GM12878 (cell line): Measurements from ENCODE around the gene ARPC1B. TPM values are rescaled to one million over a fixed set of nuclear protein-coding genes. Genes with fewer than 3 reads are reported as not detected.

ENCODE experiments used
- ATAC-seq: fragments of 200-7000 bp; cut with Tn5 transposase; 3 replicates; pipeline ENCODE4 v1.9.1; 2020; ENCODE audit warnings: mild to moderate bottlenecking, moderate library complexity
- BruUV-seq: library from RNA; stranded (reverse); fragments of 400-500 nt; replicated peaks from 2 replicates; lab custom pipeline; 2021; lab: Mats Ljungman, UMichigan
- CTCF ChIA-PET: fragments of 300-600 bp; sonication (Branson Sonifier 250); formaldehyde crosslinking; extraction: SDS; loops from one replicate; lab custom pipeline; 2021; ENCODE audit warnings: inconsistent platforms; lab: Yijun Ruan, JAX
- POLR2A ChIA-PET: fragments of 350-600 bp; formaldehyde crosslinking; extraction: SDS; loops from one replicate; lab custom pipeline; 2021; ENCODE audit warnings: inconsistent platforms; lab: Charles Lee
- RAD21 ChIA-PET: fragments of 300-600 bp; sonication (Branson Sonifier 250); formaldehyde crosslinking; loops from one replicate; lab custom pipeline; 2023; ENCODE audit warnings: antibody characterized with exemption; ENCODE audit not compliant: unreplicated experiment; lab: Charles Lee
- SMC1A ChIA-PET: fragments of 300-600 bp; sonication (Branson Sonifier 250); formaldehyde crosslinking; loops from one replicate; lab custom pipeline; 2023; ENCODE audit not compliant: unreplicated experiment, uncharacterized antibody; lab: Charles Lee
- DNase-seq: peaks from one replicate; pipeline ENCODE4 v3.0.0-alpha.2; 2011; ENCODE audit warnings: low read depth, low spot score
- FAIRE-seq: peaks from 3 replicates; lab custom pipeline; 2011; peaks lifted over from hg19 to GRCh38; lab: Jason Lieb, UNC
- H2AFZ ChIP-seq: 2 replicates; pipeline ENCODE4 v1.6.0; 2011; ENCODE audit warnings: low read depth, low read length, control low read depth; ENCODE audit not compliant: control insufficient read depth
- H3K27ac ChIP-seq: 2 replicates; pipeline ENCODE4 v1.5.1; 2011; ENCODE audit warnings: control low read depth; ENCODE audit not compliant: control insufficient read depth, insufficient read depth
- H3K27me3 ChIP-seq, 2 experiments: replicated peaks in 1 of 2; 2 replicates each; pipeline versions ENCODE4 v1.6.0 to v1.6.1; 2011; ENCODE audit warnings: low read length in 1 of 2; ENCODE audit not compliant: control insufficient read depth in 2 of 2, insufficient read depth in 2 of 2
- H3K36me3 ChIP-seq, 2 experiments: 2 replicates each; pipeline ENCODE4 v1.5.1; 2011; ENCODE audit warnings: low read length in 1 of 2; ENCODE audit not compliant: control insufficient read depth in 2 of 2, insufficient read depth in 2 of 2
- H3K4me1 ChIP-seq: 2 replicates; pipeline ENCODE4 v1.6.1; 2011; ENCODE audit warnings: mild to moderate bottlenecking, low read length, moderate library complexity, mixed read lengths; ENCODE audit not compliant: control insufficient read depth, insufficient read depth
- H3K4me2 ChIP-seq: 2 replicates; pipeline ENCODE4 v1.6.0; 2011; ENCODE audit warnings: control low read depth; ENCODE audit not compliant: control insufficient read depth, insufficient read depth
- H3K4me3 ChIP-seq: fragments of 200-600 bp; sonication (generic); 2 replicates; pipeline ENCODE4 v1.5.1; 2016
- H3K79me2 ChIP-seq: 2 replicates; pipeline ENCODE4 v1.6.0; 2011; ENCODE audit warnings: low read length; ENCODE audit not compliant: control insufficient read depth, insufficient read depth
- H3K9ac ChIP-seq: 2 replicates; pipeline ENCODE4 v1.8.0; 2011; ENCODE audit warnings: low read length, control low read depth, mixed read lengths; ENCODE audit not compliant: control insufficient read depth, insufficient read depth
- H3K9me3 ChIP-seq: replicated peaks from 3 replicates; pipeline ENCODE4 v1.5.1; 2011; ENCODE audit warnings: mild to moderate bottlenecking, low read length; ENCODE audit not compliant: control insufficient read depth, insufficient read depth
- H4K20me1 ChIP-seq: 2 replicates; pipeline ENCODE4 v1.6.0; 2011; ENCODE audit not compliant: control insufficient read depth, insufficient read depth
- CBX5 ChIP-seq: sonication (generic); IDR thresholded peaks from 2 replicates; pipeline ENCODE4 v1.6.1; 2016; ENCODE audit warnings: low read depth, moderate library complexity, mild to moderate bottlenecking, inconsistent platforms
- CEBPB ChIP-seq, 2 experiments: fragments of 150-350 bp in 1 of 2; IDR thresholded peaks; 2 replicates each; pipeline ENCODE4 v1.6.1; 2012 to 2014; ENCODE audit warnings: low read depth in 2 of 2, low read length in 2 of 2, borderline replicate concordance in 1 of 2, inconsistent platforms in 1 of 2
- CHD2 ChIP-seq: IDR thresholded peaks from 2 replicates; pipeline ENCODE4 v1.6.1; 2011; ENCODE audit warnings: low read depth, low read length, improper control_type of control experiment, borderline replicate concordance
- HDGF ChIP-seq: fragments of 450-650 bp; IDR thresholded peaks from 2 replicates; pipeline ENCODE4 v1.6.1; 2016; ENCODE audit warnings: antibody characterized with exemption
- MEF2A ChIP-seq: IDR thresholded peaks from 2 replicates; pipeline ENCODE4 v1.6.1; 2011; ENCODE audit warnings: low read depth, mild to moderate bottlenecking, low read length, moderate library complexity; ENCODE audit not compliant: insufficient read depth
- MYC ChIP-seq: IDR thresholded peaks from 2 replicates; pipeline ENCODE4 v1.6.1; 2011; ENCODE audit warnings: mild to moderate bottlenecking, low read length, moderate library complexity, inconsistent platforms; ENCODE audit not compliant: insufficient read depth, insufficient replicate concordance, insufficient read length, severe bottlenecking
- NBN ChIP-seq: fragments of 450-650 bp; IDR thresholded peaks from 2 replicates; pipeline ENCODE4 v1.6.1; 2016
- NFYB ChIP-seq: IDR thresholded peaks from 2 replicates; pipeline ENCODE4 v1.6.1; 2011; ENCODE audit warnings: low read depth, mild to moderate bottlenecking, low read length, improper control_type of control experiment, moderate library complexity; ENCODE audit not compliant: insufficient read depth
- POLR2A ChIP-seq: IDR thresholded peaks from 2 replicates; pipeline ENCODE4 v1.6.1; 2011; ENCODE audit warnings: low read depth, mild to moderate bottlenecking, low read length
- POLR2AphosphoS5 ChIP-seq: IDR thresholded peaks from 2 replicates; pipeline ENCODE4 v1.6.1; 2011; ENCODE audit warnings: mild to moderate bottlenecking, low read length, inconsistent platforms
- SIX5 ChIP-seq: IDR thresholded peaks from 2 replicates; pipeline ENCODE4 v1.6.1; 2011; ENCODE audit warnings: mild to moderate bottlenecking, low read depth, low read length, moderate library complexity; ENCODE audit not compliant: severe bottlenecking
- SMARCA5 ChIP-seq: fragments of 450-650 bp; IDR thresholded peaks from 2 replicates; pipeline ENCODE4 v1.6.1; 2017; ENCODE audit warnings: mild to moderate bottlenecking
- SP1 ChIP-seq: IDR thresholded peaks from one replicate; pipeline ENCODE4 v1.6.1; 2011; ENCODE audit warnings: low read depth, low read length
- SPI1 ChIP-seq: IDR thresholded peaks from 2 replicates; pipeline ENCODE4 v1.6.1; 2011; ENCODE audit warnings: low read depth, mild to moderate bottlenecking, low read length, moderate library complexity, borderline replicate concordance; ENCODE audit not compliant: insufficient read depth
- SREBF1 ChIP-seq: IDR thresholded peaks from 2 replicates; pipeline ENCODE4 v1.6.1; 2012; ENCODE audit warnings: mild to moderate bottlenecking, low read length
- SREBF2 ChIP-seq: IDR thresholded peaks from 2 replicates; pipeline ENCODE4 v1.6.1; 2012; ENCODE audit warnings: mild to moderate bottlenecking, low read length
- ZSCAN29 ChIP-seq: fragments of 450-650 bp; IDR thresholded peaks from 2 replicates; pipeline ENCODE4 v1.6.1; 2017; ENCODE audit warnings: mild to moderate bottlenecking, moderate library complexity
- WGBS: methylation state at CpG from one replicate; pipeline ENCODE4 v1.1.6; 2016; ENCODE audit warnings: low lambda C conversion rate; ENCODE audit not compliant: insufficient replicate concordance, insufficient coverage; ENCODE audit errors: missing lambda C conversion rate; 5-methylcytosine and 5-hydroxymethylcytosine counted together
- in situ Hi-C: fragments of 300-500 bp; cut with MboI; formaldehyde crosslinking; loops from 9 replicates; pipeline ENCODE4 v1.14.3; 2018; ENCODE audit warnings: mixed read lengths
- intact Hi-C: fragments of 100-400 bp; cut with micrococcal nuclease; formaldehyde crosslinking; loops from one replicate; pipeline ENCODE4 v1.14.2; 2022; ENCODE audit not compliant: unreplicated experiment
- polyA plus RNA-seq, 11 experiments: library from polyadenylated mRNA; depleted of rRNA in 4 of 11; unstranded in 6 of 11; stranded (reverse) in 5 of 11; fragments of >200 nt; fragmentation: Nextera tagmentation in 4 of 11; fragmentation: Illumina TruSeq in 1 of 11; extraction: Ambion mirVana in 4 of 11; extraction: Trizol in 1 of 11; gene quantifications; 1 replicate in 1 of 11; 2 replicates in 10 of 11; pipeline versions ENCODE4 v1.2.1 to v1.2.3, GENCODE V29; 2011 to 2016; ENCODE audit warnings: inconsistent platforms in 2 of 11, missing spikeins in 2 of 11, low read depth in 1 of 11
- total RNA-seq, 4 experiments: library from RNA; depleted of rRNA in 3 of 4; stranded (reverse); fragments of >200 nt in 3 of 4; fragmentation: Illumina TruSeq in 1 of 4; extraction: Trizol in 1 of 4; gene quantifications; 2 replicates each; pipeline versions ENCODE4 v1.2.1 to v1.2.3, GENCODE V29; 2013 to 2021
- TF ChIP-seq, protein P1 (sequence below): IDR thresholded peaks from 2 replicates; pipeline ENCODE4 v1.6.1; 2012; ENCODE audit warnings: low read depth, low read length, improper control_type of control experiment
- TF ChIP-seq, protein P2 (sequence below): fragments of 450-650 bp; IDR thresholded peaks from 2 replicates; pipeline ENCODE4 v1.6.1; 2016; ENCODE audit warnings: mild to moderate bottlenecking
- TF ChIP-seq, protein P3 (sequence below): fragments of 450-650 bp; IDR thresholded peaks from 2 replicates; pipeline ENCODE4 v1.6.1; 2017; ENCODE audit warnings: low read depth, mild to moderate bottlenecking, moderate library complexity

Gene ARPC1B
- total and polyA plus RNA-seq, 10 of the 15 experiments (the other 5 are each of a cell fraction or from before 2014, with no cell fraction given) = 14.1 to 762 (median 387) TPM

DNA sequence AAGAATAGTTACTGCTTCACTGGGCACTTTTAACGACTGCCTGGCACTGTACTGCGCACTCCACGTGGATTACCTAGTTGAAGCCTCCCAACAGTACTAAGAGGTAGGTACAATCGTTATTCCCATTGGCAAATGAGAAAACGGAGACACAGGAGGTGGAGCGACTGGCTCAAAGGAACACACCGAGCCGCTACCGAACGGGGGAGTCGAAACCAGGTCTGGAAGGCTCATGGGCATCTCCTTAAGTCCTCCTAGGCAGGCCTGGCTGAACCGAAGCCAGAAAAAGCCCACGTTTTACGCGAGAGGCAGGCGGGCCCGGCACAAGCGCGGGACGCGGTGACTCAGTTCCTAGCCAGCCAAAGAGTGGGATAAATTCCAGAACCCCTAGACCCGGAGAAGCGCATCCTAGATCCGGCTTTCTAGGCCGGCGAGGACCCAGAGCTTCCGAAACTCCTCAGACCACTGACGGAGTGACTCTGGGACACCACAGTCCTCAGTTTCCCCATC lies 33.4 kb downstream of the ARPC1B start (continued):
- TF ChIP-seq SPI1 = no peak
- no peak for TF ChIP-seq SIX5
- TF ChIP-seq CEBPB (IDR thresholded peaks at IDR 0.05; ENCODE audit: borderline replicate concordance in 1 of 2, low read depth in 2 of 2, low read length in 2 of 2) = no peak
- TF ChIP-seq CBX5 = no peak
- TF ChIP-seq SREBF2 = no peak
- no peak for TF ChIP-seq POLR2A
- TF ChIP-seq SMARCA5 = peak; percentile 14; the same call in 1 of the 2 replicates
- peak; percentile 15; the same call in 1 of the 2 replicates for TF ChIP-seq POLR2AphosphoS5
- TF ChIP-seq HDGF = no peak
- TF ChIP-seq, protein P1, sequence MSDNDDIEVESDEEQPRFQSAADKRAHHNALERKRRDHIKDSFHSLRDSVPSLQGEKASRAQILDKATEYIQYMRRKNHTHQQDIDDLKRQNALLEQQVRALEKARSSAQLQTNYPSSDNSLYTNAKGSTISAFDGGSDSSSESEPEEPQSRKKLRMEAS = no peak
- TF ChIP-seq CHD2 = no peak

DNA sequence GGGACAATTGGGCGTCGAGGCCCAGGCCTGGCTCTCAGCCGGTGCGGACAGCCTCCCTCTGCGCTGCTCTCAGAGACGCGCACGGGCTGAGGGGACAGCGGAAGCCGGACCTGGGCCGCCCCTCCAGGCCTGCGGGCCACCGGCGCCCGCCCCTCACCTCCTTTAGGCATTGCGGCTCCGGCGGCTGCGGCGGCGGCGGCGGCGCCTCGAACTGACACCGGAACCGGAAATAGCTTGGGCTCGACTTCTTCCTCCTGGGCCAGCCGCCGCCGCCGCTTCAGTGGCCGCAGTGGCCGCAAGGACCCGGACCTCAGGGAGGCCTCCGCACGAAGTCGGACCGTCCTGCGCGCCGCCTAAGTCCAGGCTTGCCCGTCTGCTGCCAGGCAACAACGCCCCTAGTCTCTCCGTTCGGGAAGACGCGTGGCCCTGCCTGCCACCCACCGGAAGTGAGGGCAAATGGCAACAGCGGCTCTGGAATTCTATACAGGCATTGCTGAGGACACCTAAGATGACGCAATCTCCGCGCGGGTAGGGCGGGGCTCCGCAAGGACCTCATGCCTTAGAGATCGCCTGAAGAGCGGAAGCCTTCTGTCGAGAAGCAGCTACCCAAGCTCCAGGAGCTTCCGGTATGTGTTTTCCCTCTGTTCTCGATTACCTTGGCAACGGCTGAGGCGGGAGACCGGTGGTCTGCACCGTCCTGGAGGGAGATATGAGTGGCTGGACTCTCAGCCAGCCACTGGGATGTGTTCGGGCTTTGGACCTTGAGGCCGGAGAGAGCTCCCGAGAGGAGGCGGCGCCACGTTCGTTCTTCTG lies 34.1 kb downstream of the ARPC1B start, which contains the start of the genes BUD31 and PDAP1:
TSS of gene BUD31 (plus strand) at position 591 of the 813 bp plus-strand sequence. CDS start 2,124 bp downstream, outside the sequence.
TSS of gene PDAP1 (minus strand) at position 219 of the 813 bp plus-strand sequence. CDS start at position 170, 49 bp downstream.
- no peaks in the 10 kb centered on the region for H3K27me3 ChIP-seq
- ChIA-PET RAD21 (interaction anchor here (0.6 to 2.7 kb wide), 10 partner anchors 28 to 91 kb away, joined by 3 to 8 read pairs (median 6); partner anchors contain the start of genes ARPC1A, CPSF4, PTCD1 and ZNF394), CTCF (interaction anchor here (0.5 to 4.6 kb wide), 9 partner anchors 11 to 175 kb away, joined by 3 to 31 read pairs (median 4); no protein-coding TSS in a partner anchor), POLR2A (interaction anchor here (0.6 to 4.9 kb wide), 18 partner anchors 10 to 511 kb away, joined by 3 to 51 read pairs (median 5); partner anchors contain the start of genes ARPC1A, ARPC1B, ATP5MF and CPSF4), SMC1A (interaction anchor here (0.8 to 3.2 kb wide), 10 partner anchors 9 to 151 kb away, joined by 3 to 20 read pairs (median 3); partner anchors contain the start of genes ARPC1B, CPSF4 and PTCD1)
- BruUV-seq = no TSS peak
- peak within 1 kb of the TSS; percentile 100 for H3K4me3 ChIP-seq
- H3K79me2 ChIP-seq = peaks cover 62% of the 10 kb centered on the region
- ATAC-seq (peak; percentile 86), DNase-seq (peak; percentile 90), FAIRE-seq (peak; percentile 98)
- peak within 1 kb of the TSS; percentile 98 for H2AFZ ChIP-seq
- in situ Hi-C loops = no loop called here
- no peaks in the 10 kb centered on the region for H4K20me1 ChIP-seq
- H3K9me3 ChIP-seq = no peaks in the 10 kb centered on the region
- H3K27ac ChIP-seq = peak within 1 kb of the TSS; percentile 99
- peaks cover 12% of the 10 kb centered on the region for H3K4me1 ChIP-seq
- H3K9ac ChIP-seq = peak within 1 kb of the TSS; percentile 98
- intact Hi-C loops = loop anchor here (2.0 to 5.0 kb wide), 2 partner anchors 28 to 36 kb away; partner anchors contain the start of gene ARPC1B
- WGBS = under 1% methylated on average over 56 of the region's 72 CpGs
- H3K4me2 ChIP-seq = peak within 1 kb of the TSS; percentile 83
- H3K36me3 ChIP-seq = peaks cover 6 to 15% of the 10 kb centered on the region in 2 experiments
- TF ChIP-seq SP1 = peak; percentile 41
- TF ChIP-seq ZSCAN29 = 0 out of 2 replicates have a peak, but pooled peaks have one; percentile 25
- TF ChIP-seq SMARCA5 = peak; percentile 54; the same call in 1 of the 2 replicates
- no peak for TF ChIP-seq NFYB
- TF ChIP-seq NBN = peak; percentile 89
- TF ChIP-seq, protein P2, sequence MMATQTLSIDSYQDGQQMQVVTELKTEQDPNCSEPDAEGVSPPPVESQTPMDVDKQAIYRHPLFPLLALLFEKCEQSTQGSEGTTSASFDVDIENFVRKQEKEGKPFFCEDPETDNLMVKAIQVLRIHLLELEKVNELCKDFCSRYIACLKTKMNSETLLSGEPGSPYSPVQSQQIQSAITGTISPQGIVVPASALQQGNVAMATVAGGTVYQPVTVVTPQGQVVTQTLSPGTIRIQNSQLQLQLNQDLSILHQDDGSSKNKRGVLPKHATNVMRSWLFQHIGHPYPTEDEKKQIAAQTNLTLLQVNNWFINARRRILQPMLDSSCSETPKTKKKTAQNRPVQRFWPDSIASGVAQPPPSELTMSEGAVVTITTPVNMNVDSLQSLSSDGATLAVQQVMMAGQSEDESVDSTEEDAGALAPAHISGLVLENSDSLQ = peak; percentile 59; the same call in 1 of the 2 replicates
- TF ChIP-seq MYC = peak; percentile 85
- TF ChIP-seq SREBF1 = no peak
- no peak for TF ChIP-seq MEF2A
- TF ChIP-seq, protein P3, sequence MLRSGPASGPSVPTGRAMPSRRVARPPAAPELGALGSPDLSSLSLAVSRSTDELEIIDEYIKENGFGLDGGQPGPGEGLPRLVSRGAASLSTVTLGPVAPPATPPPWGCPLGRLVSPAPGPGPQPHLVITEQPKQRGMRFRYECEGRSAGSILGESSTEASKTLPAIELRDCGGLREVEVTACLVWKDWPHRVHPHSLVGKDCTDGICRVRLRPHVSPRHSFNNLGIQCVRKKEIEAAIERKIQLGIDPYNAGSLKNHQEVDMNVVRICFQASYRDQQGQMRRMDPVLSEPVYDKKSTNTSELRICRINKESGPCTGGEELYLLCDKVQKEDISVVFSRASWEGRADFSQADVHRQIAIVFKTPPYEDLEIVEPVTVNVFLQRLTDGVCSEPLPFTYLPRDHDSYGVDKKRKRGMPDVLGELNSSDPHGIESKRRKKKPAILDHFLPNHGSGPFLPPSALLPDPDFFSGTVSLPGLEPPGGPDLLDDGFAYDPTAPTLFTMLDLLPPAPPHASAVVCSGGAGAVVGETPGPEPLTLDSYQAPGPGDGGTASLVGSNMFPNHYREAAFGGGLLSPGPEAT = peak; percentile 85; the same call in 1 of the 2 replicates
